Activated CD4-positive, alpha-beta T cell treated with anti-CD3 and anti-CD28 coated beads, Interleukin-2, amount 50 U/mL, for 16 hours (primary cell): ENCODE results near the gene CFAP74.
A peak's percentile ranks its signal among the peaks of the same experiment; 100 is the strongest.
"Not testable (repeated sequence)": the region's sequence is repeated elsewhere in the genome, so short reads cannot be mapped to it uniquely, and the experiment has no call there.

Experiments
- DNase-seq: peaks from one replicate; pipeline ENCODE4 v3.0.0-alpha.2; 2020

The CFAP74 gene

DNA sequence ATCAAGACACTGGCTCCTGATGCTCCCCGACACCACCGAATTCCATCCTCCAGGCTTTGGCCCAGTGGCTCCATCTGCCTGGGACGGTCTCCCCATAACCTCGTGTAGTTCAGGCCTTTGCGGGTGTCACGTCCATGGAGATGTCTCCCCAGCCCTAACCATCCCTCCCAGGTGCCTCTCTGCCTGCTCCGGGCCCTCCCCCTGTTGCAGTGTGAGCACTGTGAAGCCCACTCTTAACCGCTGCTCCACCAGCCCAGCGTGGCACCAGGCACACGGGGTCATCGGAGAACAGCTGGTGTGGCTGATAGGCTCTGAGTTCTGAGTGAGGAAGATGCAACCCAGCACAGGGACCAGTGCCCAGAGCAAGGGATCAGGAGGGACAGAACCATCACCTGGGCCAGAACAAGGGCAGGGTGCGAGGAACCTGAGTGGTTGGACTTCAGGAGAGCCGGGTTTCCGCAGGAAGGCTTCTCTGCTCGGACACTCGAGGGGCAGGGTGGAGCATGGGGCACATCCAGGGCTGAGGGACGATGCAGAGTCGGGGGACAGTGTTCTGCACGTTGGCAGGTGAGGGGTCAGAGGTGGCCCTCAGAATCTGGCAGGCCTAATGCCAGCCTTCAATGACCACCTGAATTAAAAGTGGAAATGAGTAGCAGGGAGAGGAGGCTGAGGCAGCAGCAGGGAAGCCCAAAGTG lies 110.1 kb downstream of the CFAP74 start:
- no peak for DNase-seq

DNA sequence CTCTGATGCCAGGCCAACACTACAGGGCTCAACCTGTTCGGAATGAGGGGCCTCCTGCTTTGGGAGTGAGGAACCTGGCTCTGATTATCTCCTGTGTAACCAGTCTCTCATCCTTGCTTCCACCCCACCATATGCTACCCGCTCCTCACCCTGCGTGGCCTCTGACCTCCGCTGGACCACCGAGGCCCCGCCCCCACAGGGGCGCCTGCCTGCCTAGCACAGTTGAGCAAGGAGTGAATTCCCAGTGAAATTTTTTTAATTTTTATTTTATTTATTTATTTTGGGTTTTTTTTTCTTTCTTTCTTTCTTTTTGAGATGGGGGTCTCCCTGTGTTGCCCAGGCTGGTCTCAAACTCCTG lies 110.8 kb downstream of the CFAP74 start:
- DNase-seq, result no peak

GRCh38 chr1:1892079-1892762 lies 111.4 kb downstream of the CFAP74 start:
- DNase-seq, result no peak

DNA sequence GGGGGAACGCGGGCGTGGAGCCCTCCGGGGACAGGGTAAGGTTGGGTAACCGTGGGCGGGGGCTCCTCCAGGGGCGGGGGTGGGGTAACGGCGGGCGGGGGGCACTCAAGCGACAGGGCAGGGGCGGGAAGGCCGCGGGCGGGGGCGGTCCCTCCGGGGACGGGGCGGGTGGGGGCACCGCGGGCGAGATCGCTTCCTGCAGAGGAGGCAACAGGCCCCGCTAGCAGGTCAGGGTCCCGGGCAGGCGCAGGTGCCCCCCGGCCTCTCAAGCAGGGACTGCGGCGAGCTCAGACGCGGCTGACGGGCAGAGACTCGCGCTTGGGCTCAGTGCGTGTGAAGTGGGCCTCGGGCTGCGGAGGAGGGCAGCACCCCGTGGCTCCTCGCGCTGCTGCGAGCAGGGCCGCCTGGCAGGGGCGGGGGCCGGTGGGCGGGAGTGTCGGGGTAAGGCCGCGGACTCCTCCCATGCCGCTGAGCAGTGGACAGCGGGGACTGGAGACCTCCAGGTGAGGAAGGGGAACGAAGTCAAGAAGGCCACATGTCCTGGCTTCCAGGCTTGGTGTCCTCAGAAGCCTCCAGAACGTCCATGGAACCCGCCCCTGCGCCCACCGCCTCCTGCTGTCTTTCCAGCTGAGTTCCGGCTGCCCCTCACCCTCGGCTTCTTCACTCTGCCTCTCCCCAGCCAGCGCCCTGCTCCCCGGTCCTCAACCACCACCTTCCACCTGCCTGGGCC lies 112.1 kb downstream of the CFAP74 start:
- peak; percentile 71 for DNase-seq

DNA sequence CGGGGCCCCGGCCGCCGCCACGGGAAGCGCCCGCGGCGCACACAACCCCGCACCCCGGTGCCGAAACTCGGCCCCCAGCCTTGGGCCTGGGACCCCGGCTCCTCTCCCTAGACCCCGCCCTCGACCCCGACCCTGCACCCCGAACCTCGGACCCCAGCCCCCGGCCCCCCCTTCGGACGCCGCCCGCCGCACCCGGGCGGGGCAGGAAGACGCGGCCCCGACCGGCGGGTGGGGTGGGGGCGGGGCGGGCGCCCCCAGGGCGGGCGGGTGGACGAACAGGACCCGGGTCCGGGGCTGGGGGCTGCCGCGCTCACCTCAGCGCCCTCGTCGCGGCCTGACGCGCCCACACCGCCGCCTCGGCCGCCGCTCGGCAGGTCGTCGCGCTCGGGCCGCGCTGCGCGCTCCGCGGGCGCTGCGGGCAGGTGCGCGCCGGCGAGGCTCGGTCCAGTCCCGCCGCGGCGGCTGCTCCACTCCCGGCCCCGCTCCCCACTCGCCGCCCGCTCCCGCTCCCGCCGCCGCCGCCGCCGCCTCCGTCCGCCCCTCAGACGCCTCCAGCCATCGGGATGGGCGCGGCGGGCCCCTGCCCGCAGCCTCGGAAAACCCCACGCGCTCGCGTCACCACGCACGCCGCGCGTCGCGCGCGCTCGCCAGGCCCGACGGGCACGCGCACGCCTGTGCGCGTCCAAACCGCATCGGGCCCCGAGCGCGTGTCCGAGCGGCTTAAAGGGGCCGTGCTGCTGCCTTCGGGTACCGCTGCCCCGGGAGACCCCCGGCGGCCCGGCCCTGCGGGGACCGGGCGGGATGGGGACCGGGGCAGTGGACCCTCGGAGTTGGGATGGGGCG lies 112.9 kb downstream of the CFAP74 start, which contains the start of gene GNB1:
TSS of gene GNB1 (minus strand) at position 582 of the 843 bp plus-strand sequence. CDS start 65,634 bp downstream, outside the sequence.
- peak; percentile 89 for DNase-seq

DNA sequence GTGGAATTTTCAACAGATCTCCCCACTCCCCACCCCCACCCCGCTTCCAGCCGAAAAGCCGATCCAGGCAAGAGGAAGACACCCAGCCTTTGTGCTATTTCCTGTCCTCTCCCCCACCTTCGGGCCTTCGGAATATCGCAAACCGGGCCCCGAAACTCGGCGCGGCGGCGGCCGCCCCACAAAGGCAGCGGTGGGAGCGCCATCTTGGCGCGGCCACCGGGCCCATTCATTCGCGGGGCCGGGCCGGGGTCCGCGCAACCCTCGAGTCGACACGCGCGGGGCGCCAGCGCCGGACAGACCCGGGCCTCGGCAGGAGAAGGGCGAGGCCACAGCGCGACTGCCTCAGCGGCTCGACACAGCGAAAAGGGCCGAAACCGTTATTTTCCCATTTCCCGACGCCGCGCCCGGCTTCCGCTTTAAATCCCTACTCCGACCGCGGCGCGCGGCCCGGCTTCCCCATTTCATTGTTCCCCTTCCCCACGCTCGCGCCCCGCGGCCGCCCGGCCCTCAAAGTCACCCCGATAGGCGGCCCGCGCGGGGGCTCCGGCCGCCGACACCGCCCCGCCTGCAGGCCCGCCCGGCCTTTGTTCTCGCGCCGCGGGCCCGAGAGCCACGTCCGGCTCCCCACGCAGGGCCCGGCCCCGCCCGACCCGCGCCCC lies 113.6 kb downstream of the CFAP74 start:
- peak; percentile 46 for DNase-seq

- DNase-seq, result no peak
Observed at GRCh38 chr1:1889090-1889750, 114.4 kb downstream of the CFAP74 start.

DNA sequence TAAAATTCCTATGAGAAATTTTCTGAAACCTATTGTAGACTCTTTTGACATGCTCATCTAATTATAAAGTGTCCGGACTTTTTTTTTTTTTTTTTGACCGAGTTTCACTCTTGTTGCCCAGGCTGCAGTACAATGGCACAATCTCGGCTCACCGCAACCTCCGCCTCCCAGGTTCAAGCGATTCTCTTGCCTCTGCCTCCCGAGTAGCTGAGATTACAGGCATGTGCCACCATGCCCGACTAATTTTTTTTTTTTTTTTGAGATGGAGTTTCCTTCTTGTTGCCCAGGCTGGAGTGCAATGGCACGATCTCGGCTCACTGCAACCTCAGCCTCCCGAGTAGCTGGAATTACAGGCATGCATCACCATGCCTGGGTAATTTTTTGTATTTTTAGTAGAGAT lies 119.7 kb downstream of the CFAP74 start:
- not testable (repeated sequence) for DNase-seq

DNA sequence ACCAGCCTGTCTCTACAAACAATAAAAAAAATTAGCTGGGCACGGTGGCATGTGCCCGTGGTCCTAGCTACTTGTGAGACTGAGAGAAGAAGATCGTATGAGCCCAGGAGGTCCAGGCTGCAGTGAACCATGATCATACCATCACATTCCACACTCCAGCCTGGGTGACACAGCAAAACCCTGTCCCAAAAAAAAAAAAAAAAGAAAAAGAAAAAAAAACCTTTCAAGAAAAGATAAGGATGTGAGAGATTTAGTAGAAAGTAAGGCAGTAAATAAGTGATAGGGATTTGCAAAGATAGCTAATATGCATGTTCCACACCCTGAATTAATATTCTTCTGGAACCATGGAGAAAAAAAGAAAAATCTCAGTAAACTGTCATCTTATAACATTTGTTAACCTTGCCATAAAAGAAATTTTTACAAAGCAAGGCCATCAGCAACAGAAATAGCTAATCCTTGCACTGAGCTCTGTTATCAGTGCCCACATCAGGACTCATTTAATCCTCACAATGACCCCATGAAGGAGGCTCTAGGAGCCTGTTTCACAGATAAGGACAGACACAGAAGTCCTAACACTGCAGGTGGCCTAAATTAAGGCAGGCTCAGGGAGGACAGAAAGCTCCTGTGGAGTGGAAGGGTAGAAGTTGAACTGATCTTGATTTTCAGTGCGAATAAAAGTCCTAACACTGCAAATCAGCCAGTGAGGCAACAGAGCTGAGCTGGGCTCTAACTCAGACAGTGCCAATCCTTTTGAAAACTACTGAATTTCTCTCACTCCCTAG lies 120.3 kb downstream of the CFAP74 start:
- DNase-seq, result no peak

DNA sequence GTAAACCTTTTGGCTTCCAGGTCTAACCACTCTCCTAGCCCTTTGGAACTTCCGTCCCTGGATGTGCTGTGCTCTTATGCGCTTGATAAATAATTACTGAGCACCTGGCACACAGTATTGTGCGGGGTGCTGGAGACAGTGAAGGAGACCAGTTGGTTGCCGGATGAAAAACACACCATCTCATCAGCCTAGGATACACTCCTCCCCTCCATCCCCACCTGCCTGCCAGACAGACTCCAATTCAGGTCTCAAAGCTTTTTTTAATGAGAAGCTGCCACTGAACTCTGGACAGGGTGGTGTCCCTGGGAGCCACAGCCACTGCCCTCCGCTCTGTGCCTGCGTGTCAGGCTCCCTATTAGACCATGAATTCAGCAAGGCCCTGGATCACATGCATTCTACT lies 121.9 kb downstream of the CFAP74 start:
- DNase-seq, result no peak

- DNase-seq, result no peak
Observed at GRCh38 chr1:1880617-1881312, 122.8 kb downstream of the CFAP74 start.

- DNase-seq, result no peak
Observed at GRCh38 chr1:1879942-1880341, 123.6 kb downstream of the CFAP74 start.

DNA sequence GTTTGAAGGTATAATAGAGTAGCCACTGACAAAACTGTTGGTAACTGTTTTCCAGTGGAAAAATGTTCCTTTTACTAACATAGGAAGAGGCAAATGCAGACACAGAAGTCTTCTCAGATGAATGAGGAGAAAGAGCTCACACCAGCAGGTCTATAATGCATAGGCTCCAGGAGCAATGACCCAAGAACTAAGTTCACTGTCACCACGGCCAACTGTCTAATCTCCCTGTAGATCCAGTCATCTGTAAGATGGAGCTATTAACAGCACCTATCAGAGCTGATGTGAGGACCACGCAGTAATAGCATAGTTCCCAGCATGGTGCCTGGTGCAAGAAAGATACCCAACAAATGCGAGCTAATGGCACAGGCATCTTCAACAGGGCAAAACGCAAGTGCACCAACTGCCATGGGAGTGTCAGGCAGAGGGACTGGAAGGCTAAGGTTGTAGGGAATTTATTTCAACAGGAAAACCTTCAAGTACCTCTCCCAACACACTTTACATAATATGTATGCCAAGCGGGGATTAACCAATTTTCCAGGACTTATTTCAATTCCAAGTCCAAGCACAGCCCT lies 125.6 kb downstream of the CFAP74 start:
- DNase-seq, result no peak

- no peak for DNase-seq
Observed at GRCh38 chr1:1876335-1876930, 127.2 kb downstream of the CFAP74 start.

DNA sequence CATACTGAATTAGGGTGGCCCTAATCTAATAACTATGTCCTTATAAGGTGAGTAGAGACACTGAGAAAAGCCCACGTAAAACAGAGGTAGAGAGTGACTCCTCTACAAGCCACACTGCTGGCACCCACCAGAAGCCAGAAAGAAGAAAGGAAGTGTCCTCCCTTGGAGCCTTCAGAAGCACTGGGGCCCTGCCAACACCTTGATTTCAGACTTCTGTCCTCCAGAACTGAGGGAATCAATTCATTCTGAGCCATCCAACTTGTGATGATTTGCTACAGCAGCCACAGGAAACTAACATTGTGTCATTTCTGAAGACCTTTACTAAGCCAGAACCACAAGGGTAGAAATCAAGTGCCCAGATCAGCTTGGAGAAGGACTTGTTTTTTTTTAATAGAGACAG lies 127.7 kb downstream of the CFAP74 start:
- DNase-seq, result peak; percentile 77

DNA sequence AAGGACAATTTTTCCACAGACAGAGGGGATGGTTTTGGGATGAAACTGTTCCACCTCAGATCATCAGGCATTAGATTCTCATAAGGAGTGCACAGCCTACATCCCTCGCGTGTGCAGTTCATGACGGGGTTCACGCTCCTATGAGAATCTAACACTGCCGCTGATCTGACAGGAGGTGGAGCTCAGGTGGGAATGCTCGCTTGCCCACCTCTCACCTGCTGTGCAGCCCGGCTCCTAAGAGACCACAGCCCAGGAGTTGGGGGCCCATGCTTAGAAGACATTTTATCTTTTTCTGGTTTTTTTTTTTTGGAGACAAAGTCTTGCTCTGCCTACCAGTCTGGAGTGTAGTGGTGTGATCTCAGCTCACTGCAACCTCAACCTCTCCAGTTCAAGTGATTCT lies 128.7 kb downstream of the CFAP74 start:
- no peak for DNase-seq

- DNase-seq, result no peak
Observed at GRCh38 chr1:1873186-1873585, 130.4 kb downstream of the CFAP74 start.

GRCh38 chr1:1872329-1872994 lies 131.1 kb downstream of the CFAP74 start:
- DNase-seq, result no peak
